Fibroblast of lung (primary cell): Measurements from ENCODE around the gene LIMCH1. TPM values are rescaled to one million over a fixed set of nuclear protein-coding genes. Genes with fewer than 3 reads are reported as not detected.
A peak's percentile ranks its signal among the peaks of the same experiment; 100 is the strongest.

ENCODE experiments used
- DNase-seq, 2 donors: peaks; one replicate each; pipeline versions ENCODE4 v3.0.0 to v3.0.0-alpha.2; 2010; ENCODE audit warnings: low read depth in 2 of 2
- H2AFZ ChIP-seq: 2 replicates; pipeline ENCODE4 v1.5.1; 2012; ENCODE audit warnings: low read length, control low read depth, inconsistent platforms
- H3K27ac ChIP-seq: 2 replicates; pipeline ENCODE4 v1.5.1; 2011; ENCODE audit warnings: low read length, control low read depth; ENCODE audit not compliant: insufficient read depth
- H3K27me3 ChIP-seq: 2 replicates; pipeline ENCODE4 v1.5.1; 2011; ENCODE audit warnings: mild to moderate bottlenecking, low read length; ENCODE audit not compliant: control insufficient read depth, insufficient read depth
- H3K36me3 ChIP-seq: 2 replicates; pipeline ENCODE4 v1.5.1; 2011; ENCODE audit warnings: low read length; ENCODE audit not compliant: control insufficient read depth, insufficient read depth
- H3K4me1 ChIP-seq: 2 replicates; pipeline ENCODE4 v1.5.1; 2011; ENCODE audit warnings: low read length; ENCODE audit not compliant: control insufficient read depth, insufficient read depth; ENCODE audit errors: extremely low read depth
- H3K4me2 ChIP-seq: 2 replicates; pipeline ENCODE4 v1.5.1; 2011; ENCODE audit warnings: low read length, control low read depth; ENCODE audit not compliant: insufficient read depth; ENCODE audit errors: extremely low read depth
- H3K4me3 ChIP-seq, 4 experiments: fragments of 200-600 bp in 1 of 4; sonication (generic) in 1 of 4; replicated peaks in 1 of 4; 2 replicates each; pipeline ENCODE4 v1.5.1; 2011 to 2016; ENCODE audit warnings: low read length in 4 of 4, low read depth in 3 of 4, mild to moderate bottlenecking in 3 of 4, control low read depth in 2 of 4, inconsistent platforms in 1 of 4, mixed read lengths in 1 of 4; ENCODE audit not compliant: insufficient read depth in 1 of 4; ENCODE audit errors: control extremely low read depth in 1 of 4
- H3K79me2 ChIP-seq: 2 replicates; pipeline ENCODE4 v1.5.1; 2012; ENCODE audit warnings: mild to moderate bottlenecking, low read length, inconsistent platforms; ENCODE audit not compliant: control insufficient read depth, insufficient read depth
- H3K9ac ChIP-seq: 2 replicates; pipeline ENCODE4 v1.5.1; 2011; ENCODE audit warnings: mild to moderate bottlenecking, low read length, control low read depth; ENCODE audit not compliant: insufficient read depth
- H3K9me3 ChIP-seq: 2 replicates; pipeline ENCODE4 v1.5.1; 2012; ENCODE audit warnings: low read depth, low read length; ENCODE audit not compliant: control insufficient read depth, insufficient read depth
- H4K20me1 ChIP-seq: 2 replicates; pipeline ENCODE4 v1.5.1; 2011; ENCODE audit warnings: low read length; ENCODE audit not compliant: control insufficient read depth, insufficient read depth; ENCODE audit errors: extremely low read depth
- EZH2 ChIP-seq: IDR thresholded peaks from 2 replicates; pipeline ENCODE4 v1.5.1; 2012; ENCODE audit warnings: low read length, control low read depth, mild to moderate bottlenecking; ENCODE audit errors: missing control alignments
- polyA plus RNA-seq, 2 donors: library from polyadenylated mRNA; depleted of rRNA in 1 of 2; stranded (reverse) in 1 of 2; unstranded in 1 of 2; fragments of >200 nt; gene quantifications; 2 replicates each; pipeline ENCODE4 v1.2.1, GENCODE V29; 2011 to 2012; ENCODE audit warnings: missing spikeins in 1 of 2
- total RNA-seq: library from RNA; depleted of rRNA; stranded (reverse); fragments of >200 nt; gene quantifications from 2 replicates; pipeline ENCODE4 v1.2.1, GENCODE V29; 2014
- TF ChIP-seq, protein P1 (sequence below), 2 donors: IDR thresholded peaks in 1 of 2; conservative IDR thresholded peaks in 1 of 2; 1 replicate in 1 of 2; 2 replicates in 1 of 2; pipeline ENCODE4 v1.5.1; 2011 to 2012; ENCODE audit warnings: low read length in 2 of 2, control low read depth in 1 of 2, inconsistent platforms in 1 of 2, low read depth in 1 of 2, mild to moderate bottlenecking in 1 of 2

The LIMCH1 gene
- total and polyA plus RNA-seq, 2 donors (not counting 1 experiment from before 2014, with no cell fraction given): 2.8 to 4.6 TPM

DNA sequence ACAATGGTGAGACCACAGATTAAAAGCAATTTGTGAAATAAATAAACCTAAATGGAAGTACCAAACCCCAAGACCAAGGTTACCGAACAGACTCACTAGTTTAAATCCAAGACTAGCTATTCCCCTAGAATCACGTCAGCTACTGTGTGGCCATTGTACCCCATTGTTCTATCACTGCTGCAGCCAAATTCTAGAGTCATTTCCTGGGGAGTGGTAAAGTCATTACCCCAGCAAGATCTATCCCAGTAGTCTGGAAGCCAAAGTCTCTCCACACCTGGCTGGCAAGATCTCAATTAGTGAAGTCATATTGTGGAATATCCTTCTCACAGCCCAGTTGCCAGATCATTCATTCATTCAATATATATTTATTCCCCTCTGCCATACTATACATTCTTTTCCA is 143.1 kb downstream of the LIMCH1 start:
- no peaks in the 10 kb centered on the region for H3K9me3 ChIP-seq
- no peaks in the 10 kb centered on the region for H3K79me2 ChIP-seq
- no peak for DNase-seq
- no peaks in the 10 kb centered on the region for H3K36me3 ChIP-seq
- H3K4me2 ChIP-seq: no peak overlapping the region
- no peak overlapping the region for H3K27ac ChIP-seq
- no peak overlapping the region for H3K9ac ChIP-seq
- TF ChIP-seq, protein P1, sequence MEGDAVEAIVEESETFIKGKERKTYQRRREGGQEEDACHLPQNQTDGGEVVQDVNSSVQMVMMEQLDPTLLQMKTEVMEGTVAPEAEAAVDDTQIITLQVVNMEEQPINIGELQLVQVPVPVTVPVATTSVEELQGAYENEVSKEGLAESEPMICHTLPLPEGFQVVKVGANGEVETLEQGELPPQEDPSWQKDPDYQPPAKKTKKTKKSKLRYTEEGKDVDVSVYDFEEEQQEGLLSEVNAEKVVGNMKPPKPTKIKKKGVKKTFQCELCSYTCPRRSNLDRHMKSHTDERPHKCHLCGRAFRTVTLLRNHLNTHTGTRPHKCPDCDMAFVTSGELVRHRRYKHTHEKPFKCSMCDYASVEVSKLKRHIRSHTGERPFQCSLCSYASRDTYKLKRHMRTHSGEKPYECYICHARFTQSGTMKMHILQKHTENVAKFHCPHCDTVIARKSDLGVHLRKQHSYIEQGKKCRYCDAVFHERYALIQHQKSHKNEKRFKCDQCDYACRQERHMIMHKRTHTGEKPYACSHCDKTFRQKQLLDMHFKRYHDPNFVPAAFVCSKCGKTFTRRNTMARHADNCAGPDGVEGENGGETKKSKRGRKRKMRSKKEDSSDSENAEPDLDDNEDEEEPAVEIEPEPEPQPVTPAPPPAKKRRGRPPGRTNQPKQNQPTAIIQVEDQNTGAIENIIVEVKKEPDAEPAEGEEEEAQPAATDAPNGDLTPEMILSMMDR (conservative IDR thresholded peaks at IDR 0.05 in 1 of 2, IDR thresholded peaks at IDR 0.05 in 1 of 2; ENCODE audit: low read depth in 1 of 2, low read length in 2 of 2): no peak
- TF ChIP-seq EZH2: no peak
- H3K27me3 ChIP-seq: no peaks in the 10 kb centered on the region
- no peaks in the 10 kb centered on the region for H4K20me1 ChIP-seq
- H2AFZ ChIP-seq: no peak overlapping the region
- no peaks in the 10 kb centered on the region for H3K4me1 ChIP-seq
- H3K4me3 ChIP-seq: no peak overlapping the region

DNA sequence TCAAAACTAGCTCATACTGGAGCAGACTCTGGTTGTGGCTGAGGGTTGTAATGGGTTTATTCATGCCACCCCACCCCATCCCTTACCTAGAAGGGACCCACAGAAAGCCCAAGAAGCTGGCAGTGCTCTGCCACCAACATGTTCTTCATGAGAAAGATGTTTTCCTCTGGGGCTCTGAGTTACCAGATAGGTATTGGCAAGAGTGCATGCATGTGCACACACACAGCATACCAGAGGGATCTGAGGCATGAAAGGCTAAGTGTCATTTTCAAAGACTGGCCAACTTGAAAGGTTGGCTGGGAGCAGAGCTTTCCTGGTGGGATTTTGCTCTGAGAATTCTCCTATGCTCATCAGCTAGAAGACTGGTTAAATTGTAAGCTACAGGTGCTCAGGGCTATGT is 145.4 kb downstream of the LIMCH1 start:
- no peaks in the 10 kb centered on the region for H4K20me1 ChIP-seq
- H3K79me2 ChIP-seq: no peaks in the 10 kb centered on the region

DNA sequence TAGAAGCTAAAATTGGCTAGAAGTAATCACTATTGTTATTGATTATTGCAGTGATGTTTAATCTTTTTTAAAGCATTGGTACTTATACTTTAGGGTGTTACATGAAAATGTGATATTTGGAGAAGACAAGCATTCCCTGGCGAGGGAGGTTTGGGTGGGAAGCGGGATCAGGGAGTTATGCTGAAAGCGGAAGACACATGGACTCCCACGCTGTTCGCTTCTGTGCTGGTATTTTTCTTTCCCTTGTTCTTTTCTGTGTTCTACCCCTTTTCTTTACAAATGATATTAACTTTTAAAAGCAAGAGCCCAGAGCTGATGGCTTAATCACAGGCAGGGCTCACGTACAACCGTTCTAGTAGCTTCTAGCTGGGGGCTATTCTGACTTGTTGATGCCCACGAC is 148.9 kb downstream of the LIMCH1 start:
- Histone ChIP-seq H3K79me2 (no peaks in the 10 kb centered on the region), H2AFZ (no peak overlapping the region), H4K20me1 (no peaks in the 10 kb centered on the region), H3K27me3 (no peaks in the 10 kb centered on the region), H3K9me3 (no peaks in the 10 kb centered on the region), H3K9ac (no peak overlapping the region), H3K4me2 (no peak overlapping the region), H3K4me3 (no peak overlapping the region), H3K36me3 (no peaks in the 10 kb centered on the region), H3K4me1 (no peaks in the 10 kb centered on the region), H3K27ac (no peak overlapping the region)
- no peak for TF ChIP-seq EZH2
- TF ChIP-seq, protein P1 (conservative IDR thresholded peaks at IDR 0.05 in 1 of 2, IDR thresholded peaks at IDR 0.05 in 1 of 2; ENCODE audit: low read depth in 1 of 2, low read length in 2 of 2): no peak
- DNase-seq: no peak

More for the DNA sequence above, 145.4 kb downstream of the LIMCH1 start:
- Histone ChIP-seq H3K9me3 (no peaks in the 10 kb centered on the region), H3K4me3 (no peak overlapping the region), H3K27ac (no peak overlapping the region), H3K4me1 (no peaks in the 10 kb centered on the region), H3K27me3 (no peaks in the 10 kb centered on the region), H3K36me3 (no peaks in the 10 kb centered on the region), H2AFZ (no peak overlapping the region), H3K9ac (no peak overlapping the region), H3K4me2 (no peak overlapping the region)
- DNase-seq: peak in 1 of 2 donors; percentile 11
- TF ChIP-seq, protein P1 (conservative IDR thresholded peaks at IDR 0.05 in 1 of 2, IDR thresholded peaks at IDR 0.05 in 1 of 2; ENCODE audit: low read depth in 1 of 2, low read length in 2 of 2): no peak
- TF ChIP-seq EZH2: no peak
